Vagina (tissue), 2 donors: ENCODE measurements around the gene OPHN1.

Experiments used
- CTCF ChIP-seq, 3 experiments: fragments of 450-650 bp in 2 of 3; fragments of 200-600 bp in 1 of 3; sonication (generic) in 1 of 3; IDR thresholded peaks; one replicate each; pipeline ENCODE4 v1.5.1; 2017 to 2019; ENCODE audit warnings: antibody characterized with exemption in 3 of 3, mild to moderate bottlenecking in 2 of 3, moderate library complexity in 2 of 3
- POLR2A ChIP-seq, 2 donors: fragments of 450-650 bp; IDR thresholded peaks; one replicate each; pipeline ENCODE4 v1.6.1; 2017; ENCODE audit warnings: antibody characterized with exemption in 2 of 2, mild to moderate bottlenecking in 2 of 2, moderate library complexity in 2 of 2
- POLR2AphosphoS5 ChIP-seq, 2 donors: sonication (generic); formaldehyde crosslinking; IDR thresholded peaks; one replicate each; pipeline ENCODE4 v1.9.0; 2017; ENCODE audit warnings: antibody characterized with exemption in 2 of 2, mild to moderate bottlenecking in 2 of 2, low read depth in 1 of 2; ENCODE audit not compliant: insufficient read depth in 1 of 2

- TF ChIP-seq POLR2A (IDR thresholded peaks at IDR 0.05) (no peak), CTCF (IDR thresholded peaks at IDR 0.05) (no peak), POLR2AphosphoS5 (IDR thresholded peaks at IDR 0.05; ENCODE audit: insufficient read depth in 1 of 2, low read depth in 1 of 2) (no peak)
These were observed 146.3 kb downstream of the OPHN1 start for GRCh38 chrX:68286980-68287379.
